Measurements from ENCODE around the gene PDE4D.

Gene PDE4D

GRCh38 chr5:59838067-59838466 lies 55.5 kb downstream of the PDE4D start:
- DNase-seq = no peak

- DNase-seq = no peak
Measured at GRCh38 chr5:59837071-59837470, 56.5 kb downstream of the PDE4D start.

- DNase-seq = no peak
Measured at GRCh38 chr5:59835800-59836199, 57.7 kb downstream of the PDE4D start.

- DNase-seq = no peak
Measured at GRCh38 chr5:59833448-59833847, 60.1 kb downstream of the PDE4D start.

GRCh38 chr5:59832577-59833301 lies 60.8 kb downstream of the PDE4D start:
- no peak for DNase-seq

- DNase-seq = no peak
Measured at GRCh38 chr5:59831326-59832010, 62.1 kb downstream of the PDE4D start.

GRCh38 chr5:59830536-59831200 lies 62.9 kb downstream of the PDE4D start:
- DNase-seq = no peak

- no peak for DNase-seq
Measured at GRCh38 chr5:59829922-59830321, 63.6 kb downstream of the PDE4D start.

GRCh38 chr5:59829386-59829785 lies 64.1 kb downstream of the PDE4D start:
- no peak for DNase-seq

- DNase-seq = no peak
Measured at GRCh38 chr5:59828623-59829022, 64.9 kb downstream of the PDE4D start.

GRCh38 chr5:59826996-59827395 lies 66.5 kb downstream of the PDE4D start:
- DNase-seq = no peak

GRCh38 chr5:59823420-59823819 lies 70.1 kb downstream of the PDE4D start:
- no peak for DNase-seq

GRCh38 chr5:59819806-59820205 lies 73.7 kb downstream of the PDE4D start:
- no peak for DNase-seq

- DNase-seq = no peak
Measured at GRCh38 chr5:59817536-59817935, 76.0 kb downstream of the PDE4D start.

GRCh38 chr5:59816654-59817300 lies 76.7 kb downstream of the PDE4D start:
- no peak for DNase-seq

- DNase-seq = no peak
Measured at GRCh38 chr5:59814537-59814872, 79.0 kb downstream of the PDE4D start.

- DNase-seq = no peak
Measured at GRCh38 chr5:59813761-59814536, 79.6 kb downstream of the PDE4D start.

- no peak for DNase-seq
Measured at GRCh38 chr5:59810041-59810440, 83.5 kb downstream of the PDE4D start.

GRCh38 chr5:59807806-59808205 lies 85.7 kb downstream of the PDE4D start:
- DNase-seq = no peak

- DNase-seq = no peak
Measured at GRCh38 chr5:59800347-59800893, 93.1 kb downstream of the PDE4D start.

- DNase-seq = no peak
Measured at GRCh38 chr5:59799668-59800346, 93.7 kb downstream of the PDE4D start.
